Hepatic stellate cell (primary cell): ENCODE data around the gene GPR132.

Experiments
- DNase-seq: peaks from one replicate; pipeline ENCODE4 v3.0.0; 2011; ENCODE audit warnings: low spot score

The GPR132 gene

DNA sequence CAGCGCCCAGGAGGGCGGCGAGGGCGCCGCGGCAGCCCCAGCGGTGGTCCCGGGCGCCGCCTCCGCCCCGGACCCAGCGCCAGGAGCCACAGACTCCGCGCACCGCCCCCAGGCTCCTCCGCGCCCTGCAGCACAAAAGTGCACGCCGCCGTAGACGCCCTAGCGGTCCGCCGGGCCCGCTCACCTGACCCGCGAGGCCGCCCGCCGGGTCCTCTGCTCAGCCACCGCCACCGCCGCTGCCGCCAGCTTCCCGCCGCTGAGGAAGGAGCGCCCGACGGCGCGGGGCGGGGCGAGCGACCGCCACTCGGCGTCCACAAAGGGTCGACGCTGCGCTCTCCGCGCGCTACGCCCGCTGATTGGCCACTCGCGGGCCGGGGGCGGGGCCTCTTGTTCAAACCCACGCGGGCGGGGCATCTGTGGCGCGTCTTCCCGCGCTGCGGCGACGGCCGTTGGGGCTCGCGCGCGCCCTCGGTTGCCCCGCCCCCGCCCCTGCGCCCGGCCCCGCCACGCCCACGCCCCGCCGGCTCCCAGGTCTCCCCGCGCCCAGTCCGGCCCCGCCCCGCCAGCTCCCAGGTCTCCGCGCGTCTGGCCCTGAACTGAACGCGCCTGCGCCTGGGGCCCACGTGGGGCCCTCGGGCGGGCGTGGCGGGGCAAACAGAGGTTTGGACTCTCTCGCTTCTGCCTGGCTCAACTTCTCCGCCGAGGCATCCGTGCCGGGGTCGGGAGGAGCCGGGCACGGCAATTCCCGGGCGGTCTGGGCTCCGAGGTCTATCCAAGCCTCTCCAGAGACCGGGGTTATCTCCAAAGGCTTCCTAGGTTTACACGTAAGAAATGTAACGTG, 44.2 kb downstream of the GPR132 start, which contains the start of gene CDCA4:
Gene CDCA4 (minus strand): TSS at position 269 of the 841 bp plus-strand sequence. CDS start 9,154 bp downstream, outside the sequence.
- peak; percentile 100 for DNase-seq

DNA sequence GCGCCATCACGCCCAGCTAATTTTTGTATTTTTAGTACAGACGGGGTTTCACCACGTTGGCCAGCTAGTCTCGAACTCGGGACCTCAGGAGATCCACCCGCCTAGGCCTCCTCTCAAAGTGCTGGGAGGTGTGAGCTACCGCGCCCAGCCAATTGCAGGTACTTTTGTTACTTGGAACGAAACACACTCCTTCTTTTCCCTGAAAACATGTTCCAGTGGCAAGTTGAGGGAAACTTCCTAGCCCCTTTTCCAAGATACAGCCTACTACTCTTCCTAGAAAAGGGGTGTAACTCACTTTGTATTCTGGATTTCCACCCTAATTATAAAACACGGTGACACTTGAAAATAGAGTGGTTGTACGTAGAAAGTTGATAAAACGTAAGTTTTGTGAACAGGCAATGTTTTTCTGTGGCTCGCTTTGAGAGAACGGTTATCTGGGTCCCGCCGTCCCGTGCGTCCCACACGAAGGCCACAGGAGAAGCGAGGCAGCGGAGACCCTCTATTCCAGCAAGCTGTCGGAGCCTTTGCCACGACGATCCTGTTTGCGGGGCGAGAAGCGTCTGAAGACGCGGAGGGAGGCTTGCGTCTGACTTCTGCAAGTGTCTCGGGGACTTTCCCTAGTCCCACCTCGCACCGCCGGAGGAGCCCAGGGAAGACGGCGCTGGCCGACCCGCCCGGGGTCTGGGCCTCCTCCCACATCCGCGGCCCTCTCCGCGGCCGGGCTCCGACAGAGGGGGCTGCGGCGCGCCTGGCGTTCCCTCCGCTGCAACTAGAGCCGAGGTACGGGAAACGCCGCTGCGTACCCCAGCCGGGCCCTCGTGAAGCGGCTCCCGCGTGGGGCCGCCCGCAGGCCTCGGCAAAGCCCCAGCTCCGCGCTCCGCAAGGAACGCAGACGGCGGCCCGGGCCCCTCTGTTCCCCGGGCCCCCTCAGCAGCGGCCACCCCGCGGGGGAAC, 45.1 kb downstream of the GPR132 start:
- DNase-seq, result peak; percentile 49

DNA sequence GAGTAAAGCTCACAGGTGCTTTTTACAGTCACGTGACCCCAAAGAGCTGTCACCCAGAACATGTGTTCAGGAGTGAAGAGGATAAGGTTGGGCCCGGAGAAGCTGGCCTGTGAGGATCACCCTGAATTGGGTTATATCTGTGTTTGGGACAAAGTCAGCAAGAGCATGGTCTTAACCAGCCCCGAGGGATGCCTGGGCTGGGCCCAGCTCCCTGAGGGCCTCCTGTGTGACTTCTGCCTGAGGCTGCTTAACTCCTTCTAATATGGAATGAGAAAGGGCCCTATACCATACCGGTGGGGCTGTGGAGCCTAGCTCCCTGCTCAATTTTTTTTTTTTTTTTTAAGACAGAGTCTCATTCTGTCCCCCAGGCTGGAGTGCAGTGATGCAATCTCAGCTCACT, 46.8 kb downstream of the GPR132 start:
- no peak for DNase-seq

DNA sequence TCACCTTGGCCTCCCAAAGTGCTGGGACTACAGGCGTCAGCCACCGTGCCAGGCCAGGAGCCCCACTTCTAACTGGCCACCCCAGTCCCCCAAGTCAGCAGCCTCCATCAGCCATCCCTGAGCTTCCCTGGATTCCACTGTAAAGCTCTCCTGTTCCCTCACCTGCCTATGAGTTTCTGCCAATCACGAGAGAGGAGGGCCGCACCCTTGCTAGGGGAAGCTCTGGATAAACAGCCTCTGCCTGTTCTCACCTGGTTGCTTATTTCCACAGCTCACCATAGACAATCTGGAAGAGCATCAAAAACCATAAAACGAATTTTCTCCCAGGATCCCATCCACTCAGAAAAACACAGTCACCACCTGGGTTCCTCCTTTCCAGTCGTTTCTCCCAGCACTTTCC, 49.3 kb downstream of the GPR132 start:
- DNase-seq, result no peak

DNA sequence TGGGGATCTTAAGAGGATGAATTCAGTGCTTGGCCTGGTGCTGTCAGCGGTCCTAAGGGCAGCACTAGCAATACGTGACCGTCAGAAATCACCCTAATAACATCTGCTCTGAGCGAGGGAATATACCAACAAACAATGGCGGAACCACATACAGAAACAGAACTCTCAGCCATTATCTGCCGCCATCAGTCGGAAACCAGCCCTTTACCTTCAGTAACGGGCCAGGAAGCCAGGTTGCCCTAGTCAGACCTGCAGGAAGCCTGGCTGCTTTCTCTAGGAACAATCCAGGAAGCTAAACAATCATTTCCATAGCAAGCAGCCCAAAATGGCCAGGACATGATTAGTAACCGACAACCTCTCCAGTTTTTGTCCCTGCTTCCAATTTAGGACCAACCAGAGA, 50.0 kb downstream of the GPR132 start:
- no peak for DNase-seq

DNA sequence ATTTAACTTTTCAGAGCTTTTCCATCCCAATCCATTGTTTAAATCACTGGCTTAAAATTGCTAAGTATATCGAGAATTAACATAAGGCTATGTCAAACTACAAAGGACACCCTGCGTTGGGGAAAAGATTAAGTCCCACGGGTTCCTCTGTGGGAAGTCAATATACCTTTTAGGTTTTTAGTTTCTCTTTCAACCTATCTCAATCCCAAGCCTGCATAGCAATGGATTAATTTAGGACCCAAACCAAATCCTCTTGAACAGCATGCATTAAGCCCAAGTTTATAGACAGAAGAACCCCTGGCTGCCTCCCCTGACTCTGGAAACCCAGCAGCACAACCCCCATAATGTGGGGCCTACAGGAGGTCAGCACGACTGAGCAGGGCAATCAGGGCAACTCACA, 50.6 kb downstream of the GPR132 start:
- DNase-seq, result no peak

DNA sequence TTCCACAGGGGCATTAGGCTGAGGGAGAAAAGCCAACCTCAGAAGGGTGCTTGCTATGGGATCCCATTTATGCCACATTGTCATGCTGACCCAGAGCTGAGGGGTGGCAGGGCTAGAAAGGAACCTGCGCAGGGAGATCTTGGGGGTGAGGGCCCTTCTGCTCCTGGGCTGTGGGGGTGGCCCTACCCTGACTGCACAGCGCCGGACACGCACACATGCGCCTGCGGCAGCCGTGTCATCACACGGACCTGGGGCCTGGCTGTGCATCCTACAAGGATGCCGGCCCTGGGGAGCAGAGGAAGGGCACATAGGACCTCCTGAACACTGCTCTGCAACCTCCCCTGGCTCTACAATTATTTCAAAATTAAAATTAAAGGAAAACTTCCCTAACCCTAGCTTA, 51.2 kb downstream of the GPR132 start:
- no peak for DNase-seq

DNA sequence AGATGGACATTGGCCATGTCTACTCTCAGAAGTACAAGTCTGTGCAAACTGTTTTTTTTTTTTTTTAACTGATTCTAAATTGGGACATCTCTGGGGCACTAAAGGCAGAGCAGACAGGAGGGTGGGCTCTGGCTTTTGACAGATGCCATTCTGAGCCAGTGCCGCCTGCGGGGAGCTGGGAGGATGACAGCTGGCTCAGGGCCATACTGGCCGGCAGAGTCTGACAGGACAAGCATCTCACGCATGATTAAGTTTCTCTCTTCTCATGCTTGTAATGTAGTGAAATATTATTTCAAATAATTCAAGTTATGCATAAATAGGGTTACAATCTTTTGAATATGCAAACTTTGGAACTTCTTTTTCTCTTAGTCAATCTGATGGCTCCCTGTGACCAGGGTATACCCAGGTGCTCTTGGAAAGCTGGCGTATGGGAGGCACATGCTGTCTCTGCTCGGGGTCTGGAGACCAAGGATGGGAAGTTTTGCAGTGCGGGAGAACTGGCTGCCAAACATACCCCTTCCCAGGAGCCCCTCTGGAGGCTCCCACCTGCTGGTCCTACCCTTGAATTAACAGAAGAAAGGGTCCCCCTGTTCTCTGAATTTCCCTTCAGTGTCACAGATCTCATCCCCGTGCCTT, 52.0 kb downstream of the GPR132 start:
- DNase-seq, result peak; percentile 60

DNA sequence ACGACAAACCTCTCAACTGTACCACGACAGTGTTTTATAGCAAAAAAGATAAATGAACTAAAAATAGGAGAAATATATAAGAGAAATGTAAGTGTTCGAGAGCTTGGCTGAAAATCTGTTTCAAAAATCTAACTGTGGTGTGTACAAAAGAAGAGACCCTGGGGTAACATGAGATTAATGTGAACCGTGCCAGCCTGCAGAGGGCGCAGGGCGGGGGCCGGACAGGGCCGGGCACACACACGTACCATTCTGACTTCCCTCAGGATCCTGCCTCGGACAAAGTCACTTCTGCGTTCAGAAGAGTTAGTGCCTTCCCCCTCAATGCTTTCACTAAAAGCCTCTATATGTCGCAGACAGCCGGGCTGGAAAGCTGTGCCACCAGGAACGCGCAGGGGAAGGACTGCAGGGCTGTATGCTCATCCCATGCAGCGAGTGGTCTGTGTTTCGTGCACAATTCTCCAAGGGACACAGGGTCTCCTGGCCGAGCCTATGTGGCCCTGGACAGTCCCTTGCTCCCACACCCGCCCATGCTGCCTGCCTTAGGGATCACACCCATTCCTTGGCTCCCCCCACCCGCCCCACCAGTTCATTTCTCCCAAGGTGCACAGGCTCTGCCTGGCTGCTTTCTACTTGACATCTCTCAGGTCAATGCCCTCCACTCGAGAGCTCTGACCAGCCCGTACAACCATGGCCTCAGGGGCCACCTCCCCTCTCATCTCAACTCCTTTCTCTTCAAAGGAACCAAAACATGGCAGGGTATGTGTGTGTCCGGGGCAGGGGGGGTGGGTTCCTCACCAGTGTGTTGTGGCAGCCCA, 52.9 kb downstream of the GPR132 start:
- no peak for DNase-seq

DNA sequence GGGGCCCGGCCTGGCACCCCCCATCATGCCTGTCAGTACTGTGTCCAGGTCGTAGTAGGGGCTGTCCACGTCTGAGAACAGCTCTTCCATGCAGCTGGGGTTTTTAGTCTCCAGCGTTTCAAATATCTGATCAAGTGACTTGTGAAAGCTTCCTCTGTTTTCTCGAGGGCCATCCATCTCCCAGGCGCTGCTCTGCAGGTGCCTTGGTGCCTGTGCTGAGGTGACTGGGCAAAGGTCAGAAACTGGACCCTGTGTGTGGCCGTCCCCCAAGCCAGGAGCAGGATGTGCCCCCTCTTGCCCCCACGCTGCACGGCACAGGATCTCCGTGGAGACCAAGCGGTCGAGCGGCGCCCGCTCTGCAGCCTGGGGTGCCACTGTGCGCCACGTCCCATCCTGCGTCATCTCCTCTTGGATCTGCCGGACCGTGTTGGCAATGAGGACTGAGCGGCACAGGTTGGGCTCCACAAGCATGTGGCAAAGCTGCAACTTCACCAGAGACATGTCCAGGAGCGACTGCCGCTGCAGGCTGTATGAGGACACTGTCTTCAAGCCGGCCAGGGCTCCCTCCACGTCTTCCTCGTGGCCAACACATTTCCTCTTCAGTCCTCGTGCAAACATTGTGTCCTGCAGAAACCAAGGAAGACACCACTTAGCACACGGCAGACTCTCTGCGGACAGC, 53.8 kb downstream of the GPR132 start:
- DNase-seq, result no peak

DNA sequence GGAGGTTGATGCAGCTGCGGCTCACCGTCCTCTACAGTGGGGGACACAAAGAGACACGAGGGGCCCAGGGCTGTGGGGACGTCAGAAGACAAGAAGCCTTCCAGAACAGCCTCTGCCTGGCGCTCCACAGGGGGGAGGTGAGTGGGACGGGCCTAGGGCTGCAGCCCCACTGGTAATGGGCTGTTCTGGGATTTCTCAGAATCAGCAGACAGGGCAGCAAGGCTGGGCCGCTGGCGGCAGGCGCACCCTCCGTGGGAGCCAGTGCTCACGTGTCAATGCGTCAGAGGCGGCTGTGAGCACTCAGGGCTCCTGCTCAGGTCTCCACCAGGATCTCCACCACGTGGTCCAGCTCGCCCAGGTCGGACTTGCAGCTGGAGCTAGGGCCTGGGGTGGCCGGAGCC, 54.3 kb downstream of the GPR132 start:
- DNase-seq, result no peak

DNA sequence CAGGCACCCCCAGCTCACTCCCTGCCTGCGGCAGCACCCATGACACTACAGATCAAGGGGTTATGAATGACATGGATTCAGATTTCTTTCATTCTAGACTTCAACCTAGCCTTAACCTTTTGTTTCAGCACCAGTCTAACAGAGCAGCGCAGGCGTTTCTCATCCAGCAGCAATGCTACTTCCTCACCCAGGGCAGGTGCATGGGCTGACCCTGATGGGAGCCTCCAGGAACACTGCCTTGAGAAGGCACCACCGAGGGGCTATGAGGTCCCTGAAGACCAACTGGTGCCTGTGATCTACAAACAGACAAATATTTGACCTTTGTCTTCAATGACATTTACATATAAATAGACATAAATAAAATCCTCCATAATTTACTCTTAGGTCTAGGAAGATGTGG, 55.1 kb downstream of the GPR132 start:
- DNase-seq, result no peak

DNA sequence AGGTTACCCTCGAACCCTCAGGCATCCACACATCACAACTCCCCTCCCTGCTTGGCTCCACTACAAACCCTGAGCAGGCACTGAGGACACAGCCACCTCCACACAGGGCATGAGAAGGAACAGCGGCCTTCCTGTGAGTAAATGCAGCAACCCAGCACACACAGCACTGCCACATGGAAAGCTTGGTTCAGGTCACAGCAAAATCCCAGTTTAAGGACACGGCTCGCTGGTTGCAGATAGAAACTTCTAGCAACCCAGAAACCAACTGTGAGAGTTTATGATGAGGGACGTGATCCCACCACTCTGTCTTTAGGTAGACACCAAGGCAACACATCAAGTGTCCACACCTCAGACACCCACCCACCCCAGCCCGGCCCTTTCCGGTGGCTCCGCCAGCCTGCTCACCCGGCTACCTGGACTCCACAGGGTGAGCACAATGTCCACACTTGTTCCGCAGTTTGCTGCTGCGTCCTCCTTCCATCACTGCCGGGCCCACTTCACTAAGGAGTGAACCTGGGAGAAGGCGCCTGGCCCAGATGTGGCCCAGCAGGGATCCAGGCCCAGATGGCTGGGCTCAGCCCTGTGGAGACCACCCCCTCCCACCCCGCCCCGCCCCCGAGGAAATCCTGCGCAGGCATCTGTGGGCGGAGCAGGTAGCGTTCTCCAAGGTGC, 57.5 kb downstream of the GPR132 start:
- no peak for DNase-seq

DNA sequence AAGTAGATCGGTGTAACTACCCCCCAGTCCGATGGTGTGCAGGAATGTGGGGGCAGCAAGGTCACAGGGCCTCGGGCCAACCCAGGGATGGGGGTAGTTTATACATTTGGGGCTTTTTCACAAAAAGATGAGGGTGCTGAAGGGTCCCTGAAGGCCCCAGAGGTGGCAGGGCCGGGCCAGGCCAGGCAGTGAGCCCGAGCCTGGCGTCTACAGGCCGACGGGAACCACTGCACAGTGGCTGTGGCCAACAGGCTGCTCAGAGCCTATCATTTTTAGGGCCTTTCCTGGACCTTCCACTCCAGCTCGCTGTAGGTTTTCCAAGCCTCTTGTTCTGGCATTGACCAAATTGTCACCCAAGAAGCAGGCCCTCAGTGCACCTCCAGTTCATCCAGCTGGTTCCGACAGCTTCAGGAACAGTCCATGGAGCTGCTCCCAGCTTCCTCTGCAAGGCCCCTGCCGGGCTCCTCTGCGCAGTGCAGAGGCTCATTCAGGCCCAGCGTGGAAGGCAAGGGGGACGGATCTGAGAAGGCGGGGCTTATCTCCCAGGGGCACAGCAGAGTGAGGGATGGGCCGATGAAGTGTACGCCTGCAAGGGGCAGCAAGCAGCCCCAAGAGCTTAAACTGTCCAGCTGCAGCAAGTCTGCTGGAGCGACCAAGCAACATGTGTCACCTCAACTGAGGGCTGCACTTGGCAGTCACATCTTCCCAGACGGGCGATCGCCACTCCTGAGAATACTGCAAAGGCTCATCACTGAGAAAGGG, 58.2 kb downstream of the GPR132 start:
- no peak for DNase-seq

DNA sequence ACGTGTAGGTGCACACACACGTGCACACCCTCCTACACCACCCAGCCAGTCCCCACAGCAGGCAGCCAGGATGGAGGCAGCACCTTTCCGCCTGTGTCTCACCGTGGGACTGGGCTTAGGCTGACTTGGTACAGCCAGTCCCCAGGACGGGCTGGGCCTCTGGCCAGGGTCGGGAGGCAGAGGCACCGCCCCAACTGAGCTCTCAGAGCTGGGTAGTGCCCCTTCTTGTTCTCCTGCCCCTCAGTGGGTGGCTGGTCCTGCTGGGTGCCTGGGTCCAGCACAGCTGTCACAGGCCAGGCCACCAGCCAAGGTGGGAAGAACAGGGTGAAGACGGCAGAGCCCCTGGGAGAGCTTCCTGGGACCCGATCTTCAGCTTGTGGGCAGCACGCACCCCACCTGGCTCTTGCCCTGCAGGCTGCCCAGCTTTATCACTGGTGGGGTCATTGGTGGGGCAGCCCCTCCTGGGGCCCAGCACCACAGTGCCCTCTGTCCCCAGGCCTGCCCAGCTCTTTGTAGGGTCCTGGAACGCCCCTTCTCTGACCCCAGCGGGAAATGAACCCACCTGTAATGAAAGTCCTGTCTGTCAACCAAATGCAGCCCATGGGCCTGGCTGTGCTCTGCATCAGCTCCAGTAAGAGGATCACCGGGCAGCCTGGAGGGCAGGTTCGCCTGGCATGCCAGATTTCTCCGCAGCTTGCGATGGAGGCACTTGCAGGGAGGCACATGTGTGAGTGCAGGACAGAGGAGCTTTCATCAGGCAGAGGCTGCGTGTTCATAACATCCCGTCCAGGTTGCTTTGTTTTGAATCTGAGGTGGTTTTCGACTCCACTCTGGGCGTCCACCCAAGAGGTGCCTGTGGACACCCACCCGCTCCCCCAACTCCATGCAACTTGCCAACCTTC, 59.0 kb downstream of the GPR132 start:
- DNase-seq, result no peak

DNA sequence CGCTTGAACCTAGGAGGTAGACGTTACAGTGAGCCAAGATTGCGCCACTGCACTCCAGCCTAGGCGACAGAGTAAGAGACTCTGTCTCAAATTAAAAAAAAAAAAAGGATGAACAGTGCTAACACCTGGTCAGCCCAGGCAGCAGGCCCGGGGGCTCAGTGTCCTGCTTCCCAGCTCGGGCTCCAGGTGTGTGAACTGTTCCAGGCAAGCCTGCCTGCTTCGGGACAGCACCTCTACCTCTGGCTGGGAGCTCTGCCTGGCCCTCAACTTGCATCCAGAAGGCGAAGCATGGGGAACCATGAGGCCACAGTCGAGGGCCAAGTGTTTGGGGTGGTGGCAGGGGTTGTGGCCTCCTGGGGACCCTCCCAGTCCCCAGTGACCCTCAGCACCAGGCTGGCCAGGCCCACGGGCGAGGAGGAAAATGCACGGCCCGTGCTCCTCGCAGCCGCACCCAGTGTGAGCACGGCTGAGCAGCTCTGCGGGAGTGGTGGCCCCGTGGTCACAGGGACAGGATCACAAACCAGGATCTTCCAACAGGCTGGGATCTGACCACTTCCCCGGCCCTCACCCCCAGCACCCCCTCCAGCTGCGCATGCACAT, 59.8 kb downstream of the GPR132 start:
- no peak for DNase-seq
